Left forelimb (tissue), 1 donor: ENCODE measurements around the gene TLE3.

ENCODE experiments used
- DNase-seq: peaks from one replicate; pipeline ENCODE4 v3.0.0-alpha.2; 2018; ENCODE audit warnings: low spot score

TLE3 gene

GRCh38 chr15:70048198-70048565, 49.5 kb downstream of the TLE3 start:
- DNase-seq: no peak

GRCh38 chr15:70047386-70048197, 50.1 kb downstream of the TLE3 start:
- DNase-seq: no peak

- DNase-seq: no peak
These were observed 50.9 kb downstream of the TLE3 start for GRCh38 chr15:70046679-70047369.

GRCh38 chr15:70045045-70045444, 52.7 kb downstream of the TLE3 start:
- DNase-seq: no peak

GRCh38 chr15:70044168-70044567, 53.5 kb downstream of the TLE3 start:
- DNase-seq: no peak

GRCh38 chr15:70043590-70043989, 54.1 kb downstream of the TLE3 start:
- DNase-seq: no peak

GRCh38 chr15:70042553-70043214, 55.0 kb downstream of the TLE3 start:
- no peak for DNase-seq

GRCh38 chr15:70039917-70040316, 57.8 kb downstream of the TLE3 start:
- no peak for DNase-seq

- no peak for DNase-seq
These were observed 58.9 kb downstream of the TLE3 start for GRCh38 chr15:70038730-70039392.

- DNase-seq: no peak
These were observed 60.5 kb downstream of the TLE3 start for GRCh38 chr15:70037292-70037640.

GRCh38 chr15:70036585-70037291, 61.0 kb downstream of the TLE3 start:
- no peak for DNase-seq

GRCh38 chr15:70035719-70036077, 62.0 kb downstream of the TLE3 start:
- DNase-seq: no peak

GRCh38 chr15:70035051-70035718, 62.5 kb downstream of the TLE3 start:
- DNase-seq: no peak

- no peak for DNase-seq
These were observed 63.1 kb downstream of the TLE3 start for GRCh38 chr15:70034596-70034995.

- no peak for DNase-seq
These were observed 63.6 kb downstream of the TLE3 start for GRCh38 chr15:70034141-70034540.

GRCh38 chr15:70033529-70034140, 64.1 kb downstream of the TLE3 start:
- no peak for DNase-seq

- DNase-seq: no peak
These were observed 64.6 kb downstream of the TLE3 start for GRCh38 chr15:70033109-70033508.

GRCh38 chr15:70032509-70032908, 65.2 kb downstream of the TLE3 start:
- no peak for DNase-seq

- DNase-seq: no peak
These were observed 66.0 kb downstream of the TLE3 start for GRCh38 chr15:70031713-70032112.

- no peak for DNase-seq
These were observed 66.5 kb downstream of the TLE3 start for GRCh38 chr15:70031261-70031660.

GRCh38 chr15:70030851-70031250, 66.9 kb downstream of the TLE3 start:
- DNase-seq: no peak
